H9 (cell line): ENCODE results near the gene GLMP. TPM values are rescaled to one million over a fixed set of nuclear protein-coding genes. Genes with fewer than 3 reads are reported as not detected.

Experiments used
- DNase-seq: peaks from one replicate; pipeline ENCODE4 v3.0.0-alpha.2; 2017
- H2AFZ ChIP-seq: one replicate; pipeline ENCODE4 v1.6.1; 2013; ENCODE audit warnings: mild to moderate bottlenecking, low read length, control low read depth, moderate library complexity
- H2AK5ac ChIP-seq: 2 replicates; pipeline ENCODE4 v1.6.1; 2013; ENCODE audit warnings: low read length, control low read depth, mixed read lengths; ENCODE audit not compliant: insufficient read length
- H2BK120ac ChIP-seq: one replicate; pipeline ENCODE4 v1.6.1; 2013; ENCODE audit warnings: low read depth, mild to moderate bottlenecking, low read length, control low read depth, inconsistent platforms; ENCODE audit not compliant: poor library complexity, severe bottlenecking
- H2BK12ac ChIP-seq: 2 replicates; pipeline ENCODE4 v1.6.1; 2013; ENCODE audit warnings: low read length, control low read depth, mixed read lengths, low read depth; ENCODE audit not compliant: insufficient read length
- H2BK15ac ChIP-seq: 2 replicates; pipeline ENCODE4 v1.6.1; 2013; ENCODE audit warnings: low read depth, low read length, control low read depth
- H2BK20ac ChIP-seq: one replicate; pipeline ENCODE4 v1.6.1; 2013; ENCODE audit warnings: low read depth, mild to moderate bottlenecking, low read length, control low read depth, inconsistent platforms; ENCODE audit not compliant: poor library complexity, severe bottlenecking
- H2BK5ac ChIP-seq: 2 replicates; pipeline ENCODE4 v1.6.1; 2013; ENCODE audit warnings: low read length, control low read depth, mixed read lengths; ENCODE audit not compliant: insufficient read length
- H3K14ac ChIP-seq: 2 replicates; pipeline ENCODE4 v1.6.1; 2013; ENCODE audit warnings: low read length, control low read depth; ENCODE audit not compliant: insufficient read depth
- H3K18ac ChIP-seq: 2 replicates; pipeline ENCODE4 v1.6.1; 2013; ENCODE audit warnings: low read depth, mild to moderate bottlenecking, mixed read lengths, low read length, control low read depth; ENCODE audit not compliant: insufficient read length
- H3K23ac ChIP-seq: 2 replicates; pipeline ENCODE4 v1.6.1; 2013; ENCODE audit warnings: low read length, control low read depth, mixed read lengths, low read depth; ENCODE audit not compliant: insufficient read length
- H3K23me2 ChIP-seq: 2 replicates; pipeline ENCODE4 v1.6.1; 2013; ENCODE audit warnings: low read depth, mild to moderate bottlenecking, mixed read lengths, low read length, control low read depth; ENCODE audit not compliant: insufficient read length, poor library complexity, severe bottlenecking
- H3K27ac ChIP-seq: 2 replicates; pipeline ENCODE4 v1.5.1; 2013; ENCODE audit warnings: low read length, control low read depth, mixed read lengths, low read depth; ENCODE audit not compliant: insufficient read length
- H3K27me3 ChIP-seq: 2 replicates; pipeline ENCODE4 v1.6.1; 2013; ENCODE audit warnings: low read length, control low read depth, inconsistent platforms; ENCODE audit not compliant: insufficient read depth
- H3K4ac ChIP-seq: 2 replicates; pipeline ENCODE4 v1.6.1; 2013; ENCODE audit warnings: low read depth, mild to moderate bottlenecking, control low read depth, inconsistent platforms, low read length, moderate library complexity
- H3K4me1 ChIP-seq: 2 replicates; pipeline ENCODE4 v1.6.1; 2013; ENCODE audit warnings: low read length, control low read depth, inconsistent platforms; ENCODE audit not compliant: insufficient read depth
- H3K4me2 ChIP-seq: 2 replicates; pipeline ENCODE4 v1.6.1; 2013; ENCODE audit warnings: low read length, control low read depth, mixed read lengths; ENCODE audit not compliant: insufficient read length, insufficient read depth
- H3K56ac ChIP-seq: 2 replicates; pipeline ENCODE4 v1.6.1; 2013; ENCODE audit warnings: low read depth, mild to moderate bottlenecking, mixed read lengths, low read length, control low read depth; ENCODE audit not compliant: insufficient read length
- H3K79me1 ChIP-seq: 2 replicates; pipeline ENCODE4 v1.6.1; 2013; ENCODE audit warnings: low read depth, mild to moderate bottlenecking, moderate library complexity, low read length, control low read depth, inconsistent platforms; ENCODE audit not compliant: insufficient read depth, poor library complexity, severe bottlenecking
- H3K79me2 ChIP-seq: 2 replicates; pipeline ENCODE4 v1.6.1; 2013; ENCODE audit warnings: low read length, control low read depth, inconsistent platforms; ENCODE audit not compliant: insufficient read depth
- H3K9ac ChIP-seq: 2 replicates; pipeline ENCODE4 v1.6.1; 2013; ENCODE audit warnings: low read length, control low read depth, mixed read lengths; ENCODE audit not compliant: insufficient read length; ENCODE audit errors: extremely low read depth
- H3K9me3 ChIP-seq: one replicate; pipeline ENCODE4 v1.6.1; 2013; ENCODE audit warnings: low read depth, low read length, inconsistent platforms; ENCODE audit not compliant: control insufficient read depth
- H3T11ph ChIP-seq: one replicate; pipeline ENCODE4 v1.6.1; 2013; ENCODE audit warnings: mild to moderate bottlenecking, low read length, control low read depth, inconsistent platforms
- H4K20me1 ChIP-seq: one replicate; pipeline ENCODE4 v1.6.1; 2013; ENCODE audit not compliant: control insufficient read depth, insufficient read length, insufficient read depth
- H4K5ac ChIP-seq: 2 replicates; pipeline ENCODE4 v1.6.1; 2013; ENCODE audit warnings: low read depth, mild to moderate bottlenecking, mixed read lengths, low read length, control low read depth; ENCODE audit not compliant: insufficient read length
- H4K8ac ChIP-seq: replicated peaks from 2 replicates; pipeline ENCODE4 v1.6.1; 2013; ENCODE audit warnings: low read length, control low read depth, mixed read lengths, low read depth; ENCODE audit not compliant: insufficient read length
- H4K91ac ChIP-seq: 2 replicates; pipeline ENCODE4 v1.6.1; 2013; ENCODE audit warnings: low read depth, mild to moderate bottlenecking, moderate library complexity, mixed read lengths, low read length, control low read depth; ENCODE audit not compliant: insufficient read length
- H3K27ac Mint-ChIP-seq, 3 experiments: 2 replicates in 2 of 3; 3 replicates in 1 of 3; pipeline ENCODE4 v1.8.0; 2020 to 2021; ENCODE audit warnings: mixed read lengths in 3 of 3, mild to moderate bottlenecking in 1 of 3, moderate library complexity in 1 of 3
- H3K27me3 Mint-ChIP-seq: 2 replicates; pipeline ENCODE4 v1.8.0; 2021; ENCODE audit warnings: low read depth, mild to moderate bottlenecking, moderate library complexity, mixed read lengths
- H3K36me3 Mint-ChIP-seq, 3 experiments: 2 replicates in 2 of 3; 3 replicates in 1 of 3; pipeline ENCODE4 v1.8.0; 2020 to 2021; ENCODE audit warnings: low read depth in 3 of 3, mixed read lengths in 3 of 3; ENCODE audit not compliant: insufficient read depth in 1 of 3
- H3K4me1 Mint-ChIP-seq, 2 experiments: 2 replicates each; pipeline ENCODE4 v1.8.0; 2020; ENCODE audit warnings: mixed read lengths in 2 of 2
- H3K4me3 Mint-ChIP-seq, 2 experiments: 2 replicates in 1 of 2; 3 replicates in 1 of 2; pipeline ENCODE4 v1.8.0; 2020 to 2021; ENCODE audit warnings: mild to moderate bottlenecking in 2 of 2, mixed read lengths in 2 of 2, moderate library complexity in 1 of 2
- H3K9me3 Mint-ChIP-seq, 2 experiments: 2 replicates in 1 of 2; 3 replicates in 1 of 2; pipeline ENCODE4 v1.8.0; 2020; ENCODE audit warnings: mild to moderate bottlenecking in 2 of 2, mixed read lengths in 2 of 2, moderate library complexity in 1 of 2
- CTCF ChIP-seq: fragments of 200-600 bp; sonication (generic); conservative IDR thresholded peaks from 3 replicates; pipeline ENCODE4 v1.8.0; 2021; ENCODE audit warnings: antibody characterized with exemption, mild to moderate bottlenecking
- WGBS: extraction: QIAGEN DNeasy Blood & Tissue Kit; methylation state at CpG from one replicate; pipeline ENCODE4 v1.1.7; 2013; ENCODE audit warnings: missing lambda C conversion rate, low lambda C conversion rate, mixed read lengths; ENCODE audit not compliant: insufficient read length; ENCODE audit errors: extremely low coverage; 5-methylcytosine and 5-hydroxymethylcytosine counted together
- total RNA-seq: library from RNA; stranded (reverse); gene quantifications from 2 replicates; pipeline ENCODE4 v1.2.1, GENCODE V29; 2021

GLMP gene
- total RNA-seq, 1 experiment from 2014 or later: 49.2 TPM

GRCh38 chr1:156293098-156293434 lies 2.4 kb downstream of the GLMP start:
- Histone ChIP-seq H3K56ac (no peak overlapping the region), H3K23me2 (peaks cover 8% of the 10 kb centered on the region), H3K27me3 (no peaks in the 10 kb centered on the region; the same call in 1 of the 2 replicates), H4K20me1 (no peaks in the 10 kb centered on the region), H3K9me3 (no peaks in the 10 kb centered on the region), H3K79me2 (no peaks in the 10 kb centered on the region), H3K4me1 (no peaks in the 10 kb centered on the region; the same call in 1 of the 2 replicates), H3K79me1 (no peaks in the 10 kb centered on the region), H2AK5ac (no peak overlapping the region), H4K5ac (no peak overlapping the region), H2BK5ac (no peak overlapping the region), H4K91ac (no peak overlapping the region), H3K9ac (no peak overlapping the region), H3K4me2 (no peak overlapping the region), H2AFZ (no peak overlapping the region), H2BK15ac (no peak overlapping the region), H2BK12ac (no peak overlapping the region), H3T11ph (no peak overlapping the region), H2BK120ac (no peak overlapping the region), H2BK20ac (no peak overlapping the region), H4K8ac (no peak overlapping the region), H3K4ac (no peak overlapping the region), H3K23ac (no peak overlapping the region), H3K14ac (no peak overlapping the region), H3K18ac (no peak overlapping the region), H3K27ac (no peak overlapping the region)
- Mint-ChIP-seq H3K4me3 (no peak overlapping the region), H3K27me3 (no peaks in the 10 kb centered on the region), H3K36me3 (peaks cover 4 to 15% (median 8%) of the 10 kb centered on the region in 3 experiments; a peak in 5 of 7 replicates), H3K9me3 (no peaks in the 10 kb centered on the region), H3K4me1 (peaks cover 10 to 18% of the 10 kb centered on the region in 2 experiments), H3K27ac (no peak overlapping the region)
- no peak for DNase-seq
- no CpG with 5 or more reads among the region's 8 CpGs for WGBS
- TF ChIP-seq CTCF: no peak
